HG02981 (cell line): ENCODE measurements around the gene SCNN1B.

ENCODE experiments used
- ATAC-seq: cut with Tn5 transposase; IDR thresholded peaks from one replicate; pipeline ENCODE4 v1.9.1; 2021; ENCODE audit warnings: mild to moderate bottlenecking, moderate library complexity; ENCODE audit not compliant: unreplicated experiment

The SCNN1B gene

GRCh38 chr16:23319861-23320615 lies 17.9 kb downstream of the SCNN1B start:
- ATAC-seq = no peak

GRCh38 chr16:23320693-23321092 lies 18.6 kb downstream of the SCNN1B start:
- no peak for ATAC-seq

GRCh38 chr16:23321206-23321875 lies 19.2 kb downstream of the SCNN1B start:
- ATAC-seq = no peak

DNA sequence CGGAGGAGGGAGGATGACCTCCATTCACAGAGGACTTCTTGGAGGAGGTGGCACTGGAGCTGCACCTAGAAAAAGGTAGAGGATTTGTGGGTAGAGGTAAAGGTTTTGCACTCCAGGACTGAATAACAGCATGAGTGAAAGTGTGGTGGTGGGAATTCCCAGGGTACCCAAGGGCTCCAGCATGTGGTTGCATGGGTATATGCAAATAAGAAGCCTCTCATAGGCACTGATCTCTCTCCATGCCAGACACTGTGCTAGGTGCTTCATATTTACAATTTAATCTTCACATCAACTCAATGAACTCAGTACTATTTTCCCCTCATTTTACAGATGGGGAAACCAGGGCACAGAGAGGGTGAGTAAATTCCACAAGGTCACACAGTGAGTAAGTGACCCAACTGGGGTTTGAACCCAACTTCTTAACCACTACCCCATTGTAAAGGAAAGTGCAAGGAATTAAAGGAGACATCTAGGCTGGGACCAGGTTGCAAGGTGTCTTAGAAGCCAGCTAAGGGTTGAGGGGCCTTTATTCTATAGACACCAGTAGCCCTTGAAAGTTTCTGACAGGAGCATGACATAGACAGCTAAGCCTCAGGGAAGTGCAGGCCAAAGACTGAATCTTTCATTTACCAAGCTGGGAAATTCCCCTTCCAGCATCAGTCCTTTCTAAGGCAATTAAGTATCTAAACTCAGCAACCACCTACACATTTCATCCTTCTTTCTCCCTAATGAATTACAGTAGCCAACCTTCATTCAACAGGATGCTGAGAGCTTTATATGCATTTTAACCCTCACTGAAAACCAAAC lies 21.3 kb downstream of the SCNN1B start:
- ATAC-seq = no peak

DNA sequence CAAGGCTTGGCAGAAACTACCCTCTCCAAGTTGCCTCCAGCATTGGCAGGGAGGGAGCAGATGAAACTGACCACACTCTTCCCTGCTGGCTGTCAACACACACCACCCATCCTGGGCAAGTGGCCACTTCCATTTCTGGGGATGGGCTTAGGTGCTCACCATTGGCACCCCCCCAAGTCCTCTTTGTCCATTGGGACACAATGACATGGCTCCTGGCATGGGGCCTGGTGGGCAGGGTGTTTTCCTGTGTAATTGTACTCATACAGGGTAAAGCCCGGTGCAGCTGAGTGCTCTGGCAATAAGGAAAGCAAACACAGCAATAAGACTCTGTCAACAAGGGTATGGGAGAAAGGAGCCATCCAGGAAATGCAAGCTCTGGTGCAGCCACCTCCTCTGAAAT lies 22.6 kb downstream of the SCNN1B start:
- no peak for ATAC-seq

GRCh38 chr16:23327836-23328235 lies 25.7 kb downstream of the SCNN1B start:
- ATAC-seq = no peak

DNA sequence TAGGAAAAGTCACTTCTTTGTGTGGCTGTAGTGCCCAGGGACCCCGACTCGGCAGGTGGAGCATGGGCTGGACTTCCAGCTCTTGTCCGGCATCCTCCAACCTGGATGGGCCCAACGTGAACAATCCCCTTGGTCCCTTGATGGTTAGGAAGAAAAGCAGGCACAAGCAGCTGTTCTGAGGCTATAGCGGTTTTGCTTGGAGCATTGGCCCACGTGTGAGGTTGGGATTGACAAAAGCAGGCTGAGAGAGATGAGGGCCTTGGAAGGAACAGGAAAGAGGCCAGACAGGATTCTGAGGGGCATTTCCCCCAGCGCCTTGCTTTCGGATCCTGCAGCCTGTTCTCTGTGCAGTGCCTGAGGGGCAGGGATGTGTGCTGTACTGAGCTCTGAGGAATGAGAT lies 28.1 kb downstream of the SCNN1B start:
- no peak for ATAC-seq

DNA sequence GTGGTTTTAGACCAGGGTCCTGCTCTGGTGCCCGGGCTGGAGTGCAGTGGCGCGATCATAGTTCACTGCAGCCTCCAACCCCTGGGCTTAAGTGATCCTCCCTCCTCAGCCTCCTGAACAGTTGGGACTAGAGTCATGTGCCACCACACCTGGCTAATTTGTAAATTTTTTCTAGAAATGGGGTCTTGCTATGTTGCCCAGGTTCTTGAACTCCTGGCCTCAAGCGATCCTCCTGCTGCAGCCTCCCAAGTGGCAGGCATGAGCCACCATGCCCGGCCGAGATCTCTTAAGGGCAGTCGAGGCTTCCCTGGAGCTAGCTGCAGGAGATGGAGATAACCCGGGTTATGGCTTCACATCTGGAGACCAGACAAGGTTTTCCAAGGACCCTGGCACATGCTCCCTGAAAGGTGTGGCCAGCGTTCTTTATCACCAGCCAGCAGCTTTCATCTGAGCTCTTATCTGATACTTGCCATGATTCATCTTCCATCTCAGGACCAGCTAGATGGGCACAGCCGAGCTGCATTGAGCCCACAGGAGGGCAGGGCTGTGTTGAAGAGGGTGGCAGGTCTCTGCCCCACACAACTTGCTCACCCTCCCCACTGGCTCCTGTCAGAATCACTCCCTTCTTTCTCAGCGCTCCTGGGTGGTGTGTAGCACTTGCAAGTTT lies 28.6 kb downstream of the SCNN1B start:
- ATAC-seq = no peak

DNA sequence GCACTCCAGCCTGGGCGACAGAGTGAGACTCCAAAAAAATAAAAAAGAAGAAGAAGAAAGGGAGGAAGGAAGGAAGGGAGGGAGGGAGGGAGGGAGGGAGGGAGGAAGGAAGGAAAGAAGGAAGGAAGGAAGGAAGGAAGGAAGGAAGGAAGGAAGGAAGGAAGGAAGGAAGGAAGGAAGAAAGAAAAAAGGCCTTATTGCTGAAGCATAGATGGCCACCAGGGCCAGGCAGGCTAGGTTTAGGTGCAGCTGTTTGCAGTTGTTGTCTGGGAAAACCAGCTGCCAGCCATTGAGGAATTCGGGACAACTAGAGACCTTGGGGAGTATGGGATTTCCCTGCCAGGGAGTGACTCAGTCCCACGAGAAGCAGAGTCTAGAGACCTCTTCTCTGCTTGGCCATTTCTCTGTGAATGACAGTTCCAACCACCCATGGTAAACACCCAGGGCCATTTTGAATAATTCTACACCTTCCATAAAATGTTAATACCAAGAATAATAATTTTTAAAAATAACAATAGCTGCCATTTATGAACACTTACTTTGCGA lies 31.0 kb downstream of the SCNN1B start:
- ATAC-seq = no peak

DNA sequence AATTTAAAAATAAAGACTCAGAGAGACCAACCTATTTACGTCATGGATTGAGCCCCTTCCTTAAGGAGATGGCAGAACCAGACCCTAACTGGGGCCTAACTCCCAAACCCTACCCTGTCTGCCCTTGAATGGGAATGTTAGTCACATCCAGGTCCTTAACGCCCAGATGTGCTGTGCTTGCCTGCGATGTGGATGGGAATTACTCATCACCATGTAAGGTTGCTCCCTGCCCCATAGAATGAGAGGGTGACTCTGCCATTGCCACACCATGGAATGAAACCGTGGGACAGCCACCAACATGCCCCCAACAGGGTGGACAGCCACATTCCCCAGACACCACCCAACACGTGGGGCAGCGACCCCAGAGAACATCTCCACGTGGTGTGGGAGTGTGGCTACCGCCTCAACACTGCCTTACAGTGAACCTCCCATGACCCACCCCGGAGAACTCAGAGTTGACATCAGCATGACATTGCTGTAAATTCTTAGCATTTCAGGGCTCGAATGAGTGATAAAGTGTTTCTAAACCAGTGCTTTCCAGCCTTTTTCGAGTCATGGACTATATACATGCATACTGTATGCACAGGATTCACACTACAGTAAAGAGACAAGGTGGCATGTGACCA lies 31.8 kb downstream of the SCNN1B start:
- ATAC-seq = no peak

DNA sequence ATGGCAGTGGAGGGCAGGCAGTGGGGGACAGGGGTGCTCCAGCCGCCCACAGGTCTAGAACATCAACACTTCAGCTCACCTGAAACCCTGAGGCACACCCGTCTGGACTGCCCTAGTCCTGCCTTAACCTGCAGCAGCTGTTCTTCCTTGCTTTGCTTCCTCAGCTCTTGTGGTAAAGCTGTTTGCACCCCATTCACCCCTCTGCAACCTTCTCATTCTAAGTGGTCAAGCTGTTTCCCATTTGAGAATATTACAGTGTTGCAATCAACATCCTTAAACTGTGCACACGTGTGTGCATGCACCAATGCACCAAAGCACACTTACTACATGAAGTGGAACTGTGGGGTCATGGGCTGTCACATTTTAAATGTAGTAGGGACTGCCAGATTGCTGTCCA lies 32.4 kb downstream of the SCNN1B start:
- no peak for ATAC-seq

DNA sequence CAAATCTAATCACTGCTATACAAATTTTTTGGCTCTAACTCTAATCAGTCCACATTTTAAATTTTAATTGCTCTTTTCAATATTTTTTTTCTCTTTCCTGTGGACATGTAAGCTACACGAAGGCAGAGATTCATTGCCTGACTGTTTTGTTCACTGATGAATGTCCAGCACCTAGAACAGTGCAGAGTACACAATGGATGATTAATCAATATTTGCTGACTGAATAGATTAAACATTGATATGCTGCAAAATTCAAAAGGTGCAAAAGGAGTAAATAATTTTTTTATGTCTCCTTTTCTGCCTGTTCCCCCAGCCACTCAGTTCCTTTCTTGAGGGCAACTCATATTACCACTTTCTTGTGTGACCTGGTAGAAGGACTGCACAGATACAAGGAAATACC lies 32.8 kb downstream of the SCNN1B start:
- no peak for ATAC-seq

- no peak for ATAC-seq
These were observed 35.9 kb downstream of the SCNN1B start for GRCh38 chr16:23337836-23338550.

GRCh38 chr16:23339787-23340186 lies 37.7 kb downstream of the SCNN1B start:
- no peak for ATAC-seq

DNA sequence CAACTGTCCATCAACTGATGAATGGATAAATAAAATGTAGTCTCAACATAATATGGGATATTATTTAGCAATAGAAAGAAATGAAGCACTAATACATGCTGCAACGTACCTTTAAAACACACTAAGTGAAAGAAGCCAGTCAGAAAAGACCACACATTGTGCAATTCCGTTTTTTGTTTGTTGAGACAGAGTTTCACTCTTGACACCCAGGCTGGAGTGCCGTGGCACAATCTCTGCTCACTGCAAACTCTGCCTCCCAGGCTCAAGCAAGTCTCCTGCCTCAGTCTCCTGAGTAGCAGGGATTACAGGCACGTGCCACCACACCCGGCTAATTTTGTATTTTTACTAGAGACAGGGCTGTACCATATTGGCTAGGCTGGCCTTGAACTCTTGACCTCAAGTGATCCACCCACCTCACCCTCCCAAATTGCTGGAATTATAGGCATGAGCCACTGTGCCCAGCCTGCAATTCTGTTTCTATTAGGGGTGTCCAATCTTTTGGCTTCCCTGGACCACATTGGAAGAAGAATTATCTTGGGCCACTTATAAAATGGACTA lies 40.1 kb downstream of the SCNN1B start:
- ATAC-seq = no peak

DNA sequence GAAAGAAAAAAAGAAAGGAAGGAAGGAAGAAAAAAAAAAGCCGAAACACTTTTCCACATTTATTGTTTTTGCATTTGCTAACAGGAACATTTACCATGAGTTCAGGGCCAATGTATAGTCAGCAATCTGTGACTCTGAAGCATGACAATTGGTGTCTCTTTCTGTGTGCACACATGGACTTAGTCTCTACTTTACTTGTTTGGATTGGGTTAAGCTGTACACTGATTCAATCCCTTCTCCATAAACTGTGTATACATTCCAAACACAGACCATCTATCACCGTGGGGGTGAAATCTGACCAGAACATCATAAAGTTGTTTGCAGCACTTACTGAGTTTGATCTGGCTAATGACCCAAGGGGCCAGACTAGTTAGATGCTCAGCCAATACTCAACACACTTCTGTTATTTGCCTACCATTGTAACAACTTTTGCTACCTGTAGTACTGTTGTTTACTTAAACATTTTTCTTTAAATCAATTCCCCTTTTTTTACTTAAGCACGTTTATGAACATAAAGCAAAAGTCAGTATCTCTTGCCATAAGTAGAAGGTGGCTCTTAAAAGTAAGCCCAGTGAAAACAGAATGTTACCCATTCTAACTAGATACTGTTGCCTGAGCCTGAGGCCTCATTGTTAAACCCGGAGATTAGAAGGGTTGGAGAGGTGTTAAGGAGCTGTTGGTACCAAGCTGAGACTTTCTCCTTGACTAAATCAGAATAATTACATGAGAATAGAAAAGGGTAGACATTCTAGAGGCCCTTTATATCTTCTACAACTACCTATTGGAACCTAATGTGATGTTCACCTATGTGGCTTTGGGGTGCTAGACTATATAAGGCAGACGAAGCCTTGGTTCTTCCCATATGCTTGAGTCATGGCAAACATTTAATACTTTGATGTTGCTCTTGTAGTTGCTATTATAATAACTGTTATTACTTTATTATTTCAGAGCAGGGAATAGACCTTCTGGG lies 41.8 kb downstream of the SCNN1B start:
- ATAC-seq = no peak

GRCh38 chr16:23345237-23345636 lies 43.1 kb downstream of the SCNN1B start:
- ATAC-seq = no peak
